IMR-90 (cell line): ENCODE data around the gene CRYBA1.

Source experiments
- CEBPB ChIP-seq: IDR thresholded peaks from 2 replicates; pipeline ENCODE4 v1.6.1; 2012; ENCODE audit warnings: low read depth, low read length, improper control_type of control experiment
- CHD1 ChIP-seq: IDR thresholded peaks from 2 replicates; pipeline ENCODE4 v1.6.1; 2012; ENCODE audit warnings: low read depth, low read length, improper control_type of control experiment
- MAFK ChIP-seq: IDR thresholded peaks from 2 replicates; pipeline ENCODE4 v1.6.1; 2012; ENCODE audit warnings: low read depth, low read length, improper control_type of control experiment
- MAZ ChIP-seq: IDR thresholded peaks from 2 replicates; pipeline ENCODE4 v1.6.1; 2012; ENCODE audit warnings: low read depth, mild to moderate bottlenecking, low read length, improper control_type of control experiment, moderate library complexity, borderline replicate concordance
- MXI1 ChIP-seq: IDR thresholded peaks from 2 replicates; pipeline ENCODE4 v1.6.1; 2012; ENCODE audit warnings: low read depth, mild to moderate bottlenecking, low read length, moderate library complexity, borderline replicate concordance
- POLR2A ChIP-seq: IDR thresholded peaks from 2 replicates; pipeline ENCODE4 v1.6.1; 2012; ENCODE audit warnings: mild to moderate bottlenecking, low read depth, low read length
- RAD21 ChIP-seq: IDR thresholded peaks from 2 replicates; pipeline ENCODE4 v1.6.1; 2012; ENCODE audit warnings: low read length, improper control_type of control experiment
- RFX5 ChIP-seq: IDR thresholded peaks from 2 replicates; pipeline ENCODE4 v1.8.0; 2012; ENCODE audit warnings: low read depth, mild to moderate bottlenecking, low read length, moderate library complexity
- SMC3 ChIP-seq: fragments of 150-350 bp; IDR thresholded peaks from 2 replicates; pipeline ENCODE4 v1.6.1; 2016; ENCODE audit warnings: low read depth, mild to moderate bottlenecking, antibody characterized with exemption, low read length, moderate library complexity
- TF ChIP-seq, protein P1 (sequence below): conservative IDR thresholded peaks from 2 replicates; pipeline ENCODE4 v1.5.1; 2012; ENCODE audit warnings: mild to moderate bottlenecking, low read depth, low read length, improper control_type of control experiment
- TF ChIP-seq, protein P2 (sequence below): fragments of 150-350 bp; IDR thresholded peaks from 2 replicates; pipeline ENCODE4 v1.6.1; 2017; ENCODE audit warnings: mild to moderate bottlenecking, antibody characterized with exemption, low read length, low read depth

DNA sequence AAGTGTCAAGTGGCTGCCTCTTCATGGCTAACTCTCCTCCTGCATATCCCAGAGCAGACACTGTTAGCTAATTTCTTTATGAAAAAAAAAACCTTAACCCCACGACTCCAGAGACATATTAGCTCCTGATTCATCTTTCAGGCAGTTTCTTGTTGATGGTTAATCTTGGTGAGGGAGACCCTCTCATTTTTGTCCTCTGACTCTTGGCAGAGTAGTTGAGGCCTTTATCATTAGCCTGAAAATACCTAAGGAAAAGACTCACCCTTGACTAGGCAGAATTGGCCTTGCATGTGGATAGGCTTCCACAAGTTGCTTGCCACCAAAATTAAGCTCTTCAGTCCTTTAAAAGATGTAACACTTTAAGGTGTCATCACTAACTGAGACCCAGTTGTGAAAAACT lies 4.0 kb downstream of the CRYBA1 start:
- no peak for TF ChIP-seq POLR2A
- TF ChIP-seq, protein P1, sequence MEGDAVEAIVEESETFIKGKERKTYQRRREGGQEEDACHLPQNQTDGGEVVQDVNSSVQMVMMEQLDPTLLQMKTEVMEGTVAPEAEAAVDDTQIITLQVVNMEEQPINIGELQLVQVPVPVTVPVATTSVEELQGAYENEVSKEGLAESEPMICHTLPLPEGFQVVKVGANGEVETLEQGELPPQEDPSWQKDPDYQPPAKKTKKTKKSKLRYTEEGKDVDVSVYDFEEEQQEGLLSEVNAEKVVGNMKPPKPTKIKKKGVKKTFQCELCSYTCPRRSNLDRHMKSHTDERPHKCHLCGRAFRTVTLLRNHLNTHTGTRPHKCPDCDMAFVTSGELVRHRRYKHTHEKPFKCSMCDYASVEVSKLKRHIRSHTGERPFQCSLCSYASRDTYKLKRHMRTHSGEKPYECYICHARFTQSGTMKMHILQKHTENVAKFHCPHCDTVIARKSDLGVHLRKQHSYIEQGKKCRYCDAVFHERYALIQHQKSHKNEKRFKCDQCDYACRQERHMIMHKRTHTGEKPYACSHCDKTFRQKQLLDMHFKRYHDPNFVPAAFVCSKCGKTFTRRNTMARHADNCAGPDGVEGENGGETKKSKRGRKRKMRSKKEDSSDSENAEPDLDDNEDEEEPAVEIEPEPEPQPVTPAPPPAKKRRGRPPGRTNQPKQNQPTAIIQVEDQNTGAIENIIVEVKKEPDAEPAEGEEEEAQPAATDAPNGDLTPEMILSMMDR, result no peak
- TF ChIP-seq, protein P2, sequence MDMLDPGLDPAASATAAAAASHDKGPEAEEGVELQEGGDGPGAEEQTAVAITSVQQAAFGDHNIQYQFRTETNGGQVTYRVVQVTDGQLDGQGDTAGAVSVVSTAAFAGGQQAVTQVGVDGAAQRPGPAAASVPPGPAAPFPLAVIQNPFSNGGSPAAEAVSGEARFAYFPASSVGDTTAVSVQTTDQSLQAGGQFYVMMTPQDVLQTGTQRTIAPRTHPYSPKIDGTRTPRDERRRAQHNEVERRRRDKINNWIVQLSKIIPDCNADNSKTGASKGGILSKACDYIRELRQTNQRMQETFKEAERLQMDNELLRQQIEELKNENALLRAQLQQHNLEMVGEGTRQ, result no peak
- peak; percentile 58 for TF ChIP-seq MAFK
- no peak; the same call in 1 of the 2 replicates for TF ChIP-seq RAD21
- no peak for TF ChIP-seq CEBPB
- no peak for TF ChIP-seq RFX5
- no peak for TF ChIP-seq CHD1
- no peak for TF ChIP-seq MXI1
- no peak for TF ChIP-seq SMC3
- no peak for TF ChIP-seq MAZ
